Loucy (cell line): ENCODE results near the gene DOP1A.

Source experiments
- H2AFZ ChIP-seq: fragments of 200-600 bp; sonication (generic); 2 replicates; pipeline ENCODE4 v1.6.0; 2016; ENCODE audit warnings: antibody characterized with exemption, mild to moderate bottlenecking, low read length, moderate library complexity
- H3F3A ChIP-seq: fragments of 200-600 bp; 2 replicates; pipeline ENCODE4 v1.6.0; 2016; ENCODE audit warnings: antibody characterized with exemption, low read depth, mild to moderate bottlenecking
- H3K27me3 ChIP-seq: fragments of 200-600 bp; sonication (generic); 2 replicates; pipeline ENCODE4 v1.6.1; 2014; ENCODE audit warnings: low read length, mild to moderate bottlenecking; ENCODE audit not compliant: insufficient read depth, poor library complexity, severe bottlenecking
- H3K36me3 ChIP-seq: fragments of 200-600 bp; sonication (generic); 2 replicates; pipeline ENCODE4 v1.6.1; 2016; ENCODE audit warnings: low read length; ENCODE audit not compliant: insufficient read depth
- H3K4me1 ChIP-seq: fragments of 200-600 bp; sonication (generic); 2 replicates; pipeline ENCODE4 v1.5.1; 2014; ENCODE audit warnings: low read length, mild to moderate bottlenecking; ENCODE audit not compliant: insufficient read depth, poor library complexity, severe bottlenecking
- H3K4me2 ChIP-seq: fragments of 200-600 bp; sonication (generic); 2 replicates; pipeline ENCODE4 v1.6.0; 2014; ENCODE audit warnings: antibody characterized with exemption, low read length, low read depth, mild to moderate bottlenecking; ENCODE audit not compliant: poor library complexity, severe bottlenecking
- H3K4me3 ChIP-seq: fragments of 200-600 bp; sonication (generic); 2 replicates; pipeline ENCODE4 v1.5.1; 2014; ENCODE audit warnings: low read length, mild to moderate bottlenecking, mixed read lengths; ENCODE audit not compliant: poor library complexity, severe bottlenecking
- H3K79me2 ChIP-seq: fragments of 200-600 bp; sonication (generic); 2 replicates; pipeline ENCODE4 v1.6.1; 2014; ENCODE audit warnings: low read length; ENCODE audit not compliant: insufficient read depth
- H3K9ac ChIP-seq: fragments of 200-600 bp; sonication (generic); 2 replicates; pipeline ENCODE4 v1.6.0; 2014; ENCODE audit warnings: mild to moderate bottlenecking, low read depth, low read length, moderate library complexity; ENCODE audit not compliant: poor library complexity, severe bottlenecking
- H3K9me2 ChIP-seq: fragments of 200-600 bp; sonication (generic); replicated peaks from 2 replicates; pipeline ENCODE4 v1.6.1; 2016; ENCODE audit warnings: low read depth, low read length, mixed read lengths
- H3K9me3 ChIP-seq: fragments of 200-600 bp; sonication (generic); 2 replicates; pipeline ENCODE4 v1.6.1; 2014; ENCODE audit warnings: mild to moderate bottlenecking, antibody characterized with exemption, low read length, low read depth; ENCODE audit not compliant: insufficient read depth
- H4K20me1 ChIP-seq: fragments of 200-600 bp; sonication (generic); 2 replicates; pipeline ENCODE4 v1.6.0; 2014; ENCODE audit warnings: antibody characterized with exemption, low read length, mild to moderate bottlenecking; ENCODE audit not compliant: insufficient read depth, poor library complexity, severe bottlenecking
- CTCF ChIP-seq: fragments of 200-600 bp; sonication (generic); conservative IDR thresholded peaks from 2 replicates; pipeline ENCODE4 v1.5.1; 2014; ENCODE audit warnings: mild to moderate bottlenecking, antibody characterized with exemption, low read length
- EZH2phosphoT487 ChIP-seq: fragments of 200-600 bp; IDR thresholded peaks from 2 replicates; pipeline ENCODE4 v1.6.1; 2018; ENCODE audit warnings: antibody characterized with exemption, mild to moderate bottlenecking, moderate library complexity, borderline replicate concordance

Gene DOP1A

DNA sequence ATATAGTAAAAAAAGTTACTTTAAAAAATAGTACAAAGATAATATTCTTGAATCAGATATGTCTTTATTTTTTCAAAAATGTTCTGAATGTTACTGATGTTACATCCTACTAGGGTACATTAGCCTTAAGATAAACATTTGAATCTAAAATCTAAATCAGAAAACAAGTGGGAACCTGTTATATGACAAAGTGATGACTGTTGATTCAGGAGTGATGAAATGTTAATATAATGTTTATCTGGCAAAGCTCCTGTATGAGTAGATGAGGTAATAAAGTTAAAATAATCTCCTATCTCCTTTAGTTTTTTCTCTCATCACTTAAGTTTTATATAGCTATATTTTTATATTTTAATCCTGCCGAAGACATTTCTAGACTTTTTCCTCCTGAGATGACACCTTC is 4.2 kb downstream of the DOP1A start:
- Histone ChIP-seq H4K20me1 (no peaks in the 10 kb centered on the region), H3K36me3 (no peaks in the 10 kb centered on the region), H2AFZ (no peak overlapping the region), H3K9ac (no peak overlapping the region), H3K9me2 (no peaks in the 10 kb centered on the region), H3K79me2 (peaks cover 22% of the 10 kb centered on the region), H3K4me1 (peaks cover 33% of the 10 kb centered on the region), H3K9me3 (no peaks in the 10 kb centered on the region), H3K4me2 (no peak overlapping the region), H3F3A (no peaks in the 10 kb centered on the region), H3K4me3 (no peak overlapping the region), H3K27me3 (no peaks in the 10 kb centered on the region)
- TF ChIP-seq EZH2phosphoT487 (no peak), CTCF (no peak)

- peaks cover 22% of the 10 kb centered on the region for H3K79me2 ChIP-seq
- peaks cover 30% of the 10 kb centered on the region for H3K4me1 ChIP-seq
- H3K9me2 ChIP-seq: no peaks in the 10 kb centered on the region
- no peaks in the 10 kb centered on the region for H3K36me3 ChIP-seq
- no peak overlapping the region for H2AFZ ChIP-seq
- no peaks in the 10 kb centered on the region for H3K9me3 ChIP-seq
- no peak overlapping the region for H3K4me3 ChIP-seq
- H4K20me1 ChIP-seq: no peaks in the 10 kb centered on the region
- no peaks in the 10 kb centered on the region for H3K27me3 ChIP-seq
- H3K9ac ChIP-seq: no peak overlapping the region
- H3K4me2 ChIP-seq: no peak overlapping the region
- H3F3A ChIP-seq: no peaks in the 10 kb centered on the region
- TF ChIP-seq CTCF: no peak
- no peak for TF ChIP-seq EZH2phosphoT487
Observed at GRCh38 chr6:83072726-83073125, 5.3 kb downstream of the DOP1A start.

DNA sequence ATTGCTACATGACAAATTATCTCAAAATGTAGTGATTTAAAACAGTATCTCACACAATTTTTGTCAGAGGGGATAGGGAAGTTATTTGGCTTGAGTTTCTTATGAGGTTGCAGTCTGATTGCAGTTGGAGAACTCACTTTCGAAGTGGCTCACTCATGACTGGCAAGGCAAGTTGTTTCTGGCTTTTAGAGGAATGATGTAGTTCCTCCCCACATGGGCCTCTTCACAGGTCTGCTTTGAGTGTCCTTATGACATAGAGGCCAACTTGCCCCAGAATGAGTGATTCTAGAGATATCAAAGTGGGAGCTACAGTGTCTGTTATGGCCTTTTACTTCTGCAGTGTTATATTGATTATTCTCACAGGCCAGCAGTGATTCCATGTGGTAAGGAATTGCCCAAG is 6.1 kb downstream of the DOP1A start:
- Histone ChIP-seq H3K9ac (no peak overlapping the region), H3K4me1 (peaks cover 28% of the 10 kb centered on the region), H3F3A (no peaks in the 10 kb centered on the region), H3K9me2 (no peaks in the 10 kb centered on the region), H3K9me3 (no peaks in the 10 kb centered on the region), H3K27me3 (no peaks in the 10 kb centered on the region), H3K36me3 (no peaks in the 10 kb centered on the region), H3K4me2 (no peak overlapping the region), H4K20me1 (no peaks in the 10 kb centered on the region), H2AFZ (no peak overlapping the region), H3K4me3 (no peak overlapping the region), H3K79me2 (peaks cover 13% of the 10 kb centered on the region)
- TF ChIP-seq EZH2phosphoT487 (no peak), CTCF (no peak)
